ENCODE measurements around the gene LHFPL2.

Gene LHFPL2

DNA sequence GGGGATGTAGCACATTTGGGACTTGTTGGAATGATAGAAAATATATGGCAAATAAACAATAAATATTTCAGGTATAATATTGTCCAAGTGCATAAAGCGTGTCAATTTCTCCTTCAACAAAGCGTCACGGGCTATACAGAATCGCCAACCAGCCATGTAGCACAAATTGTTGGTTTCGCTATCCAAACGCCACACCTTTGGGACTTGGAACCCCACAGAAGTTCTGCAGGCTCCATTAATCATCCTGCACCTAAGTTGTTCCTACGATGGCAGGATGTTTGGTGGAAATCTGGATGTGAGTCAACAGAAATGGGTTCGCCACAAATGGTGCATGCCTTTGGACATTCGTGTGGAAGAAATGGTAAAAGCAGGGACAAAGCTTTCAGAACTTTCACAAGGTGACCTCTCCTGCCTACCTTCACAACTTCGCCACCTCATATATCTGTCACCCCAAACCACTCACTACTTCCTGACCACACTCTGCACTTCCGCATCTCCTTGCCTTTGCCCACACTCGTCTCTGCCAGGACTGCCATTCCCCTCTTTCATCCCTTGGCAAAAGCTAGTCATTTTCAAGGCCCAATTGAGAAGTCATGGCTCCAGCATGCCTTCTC is 95.7 kb downstream of the LHFPL2 start:
- FAIRE-seq (no peak), DNase-seq (ENCODE audit: insufficient read length, low spot score) (no peak)

DNA sequence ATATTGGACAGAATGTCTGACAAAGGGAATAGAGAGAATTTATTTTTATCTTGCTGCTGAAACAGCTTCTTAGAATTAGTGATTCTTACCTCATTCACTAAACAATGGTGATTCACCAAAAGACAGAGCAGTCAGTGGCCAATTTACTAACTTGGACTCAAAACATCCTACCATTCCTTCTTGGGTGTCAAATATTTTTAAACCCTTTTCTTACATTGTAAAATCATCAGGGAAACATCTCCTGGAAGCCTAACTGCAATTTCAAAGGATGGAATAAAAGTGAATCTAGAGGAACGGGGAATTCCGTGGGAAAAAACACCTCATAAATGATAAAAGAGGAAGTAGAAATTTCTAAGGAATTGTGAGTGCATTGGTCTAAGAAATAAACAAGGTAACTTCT is 97.7 kb downstream of the LHFPL2 start:
- DNase-seq (ENCODE audit: insufficient read length, low spot score): no peak
- FAIRE-seq: no peak

DNA sequence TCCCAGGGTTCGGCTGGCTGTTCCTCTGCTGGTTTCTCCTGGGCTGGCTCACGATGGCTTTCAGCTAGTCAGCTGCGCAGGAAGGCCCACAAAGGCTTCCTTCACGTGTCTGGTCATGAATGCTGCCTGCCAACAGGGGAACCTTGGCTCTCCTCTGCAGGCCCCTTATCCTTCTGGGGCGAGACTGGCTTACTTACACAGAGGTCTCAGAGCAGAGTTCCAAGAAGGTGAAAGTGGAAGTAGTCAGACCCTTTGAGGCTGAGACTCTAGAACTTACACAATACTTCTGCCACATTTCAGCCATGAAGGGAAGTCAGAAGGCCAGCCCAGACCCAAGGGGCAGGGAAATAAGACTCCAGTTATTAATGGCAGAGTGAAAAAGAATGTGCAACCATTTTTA is 99.5 kb downstream of the LHFPL2 start:
- FAIRE-seq (peak; percentile 44), DNase-seq (ENCODE audit: insufficient read length, low spot score) (no peak)

GRCh38 chr5:78547731-78548615 is 100.6 kb downstream of the LHFPL2 start:
- no peak for DNase-seq (ENCODE audit: insufficient read length, low spot score)
- FAIRE-seq: no peak

DNA sequence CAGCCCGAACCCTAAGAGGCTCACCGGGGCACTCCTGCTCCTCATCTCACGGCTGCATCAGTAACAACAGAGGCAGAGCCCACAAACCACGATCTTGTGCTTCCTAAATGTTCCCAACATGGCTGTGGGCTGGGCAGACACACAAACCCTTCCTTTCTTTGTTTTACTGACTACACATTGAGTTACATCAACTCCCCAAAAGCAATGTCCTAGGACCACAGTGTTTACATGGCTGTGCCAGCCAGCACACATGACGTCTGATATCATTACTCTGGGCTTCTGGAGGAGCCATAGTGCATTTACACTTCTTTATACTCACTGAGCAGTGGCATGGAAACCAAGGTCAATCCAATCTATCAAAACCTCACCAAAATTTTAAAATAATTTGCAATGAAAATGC is 101.4 kb downstream of the LHFPL2 start:
- DNase-seq (ENCODE audit: insufficient read length, low spot score): no peak
- no peak for FAIRE-seq

GRCh38 chr5:78546276-78546996 is 102.1 kb downstream of the LHFPL2 start:
- DNase-seq (ENCODE audit: insufficient read length, low spot score) (no peak), FAIRE-seq (peak; percentile 52)

DNA sequence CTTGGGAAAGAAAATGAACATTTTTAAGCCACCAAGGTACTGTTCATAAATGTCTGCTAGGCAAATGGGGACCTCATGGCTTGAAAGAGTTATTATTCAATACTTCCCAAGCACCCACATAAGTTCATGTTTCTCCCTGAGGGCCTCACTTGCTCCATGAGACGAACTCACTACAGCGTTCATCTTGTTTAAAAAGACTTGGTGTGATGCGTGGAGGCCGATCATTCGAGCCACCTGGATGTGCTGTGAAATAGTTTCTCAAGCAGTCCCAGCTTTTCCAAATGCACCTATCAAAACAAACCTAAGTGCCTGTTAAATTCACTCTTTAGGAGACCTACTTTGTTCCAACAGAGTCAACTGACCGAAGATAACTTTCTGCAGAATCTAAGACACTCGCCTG is 103.2 kb downstream of the LHFPL2 start:
- no peak for DNase-seq (ENCODE audit: insufficient read length, low spot score)
- FAIRE-seq: no peak

- no peak for FAIRE-seq
- no peak for DNase-seq (ENCODE audit: insufficient read length, low spot score)
These were observed 103.9 kb downstream of the LHFPL2 start for GRCh38 chr5:78544561-78545201.

GRCh38 chr5:78543916-78544315 is 104.7 kb downstream of the LHFPL2 start:
- FAIRE-seq: no peak
- DNase-seq (ENCODE audit: insufficient read length, low spot score): no peak

- FAIRE-seq (no peak), DNase-seq (ENCODE audit: insufficient read length, low spot score) (no peak)
These were observed 105.3 kb downstream of the LHFPL2 start for GRCh38 chr5:78543292-78543691.

- DNase-seq (ENCODE audit: insufficient read length, low spot score): no peak
- FAIRE-seq: no peak
These were observed 106.2 kb downstream of the LHFPL2 start for GRCh38 chr5:78542321-78542840.

DNA sequence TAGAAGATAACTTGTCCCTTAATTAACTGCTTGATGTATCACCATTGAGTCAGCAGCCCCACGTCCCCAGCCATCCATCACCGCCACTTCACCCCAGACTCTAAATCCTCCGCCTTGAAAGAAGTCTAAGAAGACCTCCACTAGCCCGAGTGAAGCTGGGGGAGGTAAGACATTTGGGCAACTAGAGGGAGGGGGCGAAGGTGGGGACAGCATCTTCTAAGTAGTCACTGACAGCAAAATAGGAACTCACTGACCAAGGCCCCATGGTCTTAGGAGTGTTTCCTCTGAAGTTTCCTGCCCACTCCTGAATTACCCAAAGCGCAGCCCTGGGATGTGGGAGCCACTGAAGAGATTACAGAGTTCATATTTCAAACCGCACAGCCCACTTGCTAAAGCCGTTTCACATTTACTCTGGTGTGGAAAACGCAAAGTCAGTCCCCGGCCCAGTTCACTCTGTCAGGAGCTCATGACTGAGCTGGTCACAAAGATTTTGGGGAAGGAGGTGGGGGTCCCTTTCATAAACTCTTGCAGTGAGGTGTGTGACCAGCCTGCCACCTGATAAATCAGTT is 107.4 kb downstream of the LHFPL2 start:
- FAIRE-seq: no peak
- DNase-seq (ENCODE audit: insufficient read length, low spot score): no peak

- no peak for DNase-seq (ENCODE audit: insufficient read length, low spot score)
- FAIRE-seq: no peak
These were observed 108.1 kb downstream of the LHFPL2 start for GRCh38 chr5:78540335-78541085.

DNA sequence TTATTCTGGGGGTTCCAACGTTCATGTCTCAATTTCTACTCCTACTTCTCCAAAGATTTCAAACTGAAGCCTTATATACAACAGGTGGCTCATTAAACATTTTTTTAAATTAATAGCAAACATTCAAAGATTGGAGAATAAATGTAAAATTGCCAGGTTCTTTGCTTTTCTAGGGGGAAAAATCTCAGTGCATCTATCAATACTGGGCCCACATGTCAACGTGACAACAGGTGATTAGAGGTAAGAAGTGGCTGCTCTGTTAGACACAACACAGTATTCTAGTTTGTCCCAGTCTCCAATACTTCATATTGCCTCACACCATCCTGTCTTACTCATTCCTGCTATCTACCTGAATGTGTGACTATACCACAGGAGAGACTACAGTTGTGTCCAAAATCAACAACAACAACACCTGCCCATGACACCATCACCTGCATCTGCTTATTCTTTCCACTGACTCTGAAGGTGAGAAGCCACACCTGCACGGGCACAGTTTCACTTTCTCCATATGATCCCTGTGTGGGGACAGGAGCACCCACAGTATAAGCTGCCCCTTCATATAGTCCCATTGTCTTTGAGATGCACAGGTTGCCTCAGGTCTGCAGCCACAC is 110.2 kb downstream of the LHFPL2 start:
- DNase-seq (ENCODE audit: insufficient read length, low spot score) (no peak), FAIRE-seq (no peak)

DNA sequence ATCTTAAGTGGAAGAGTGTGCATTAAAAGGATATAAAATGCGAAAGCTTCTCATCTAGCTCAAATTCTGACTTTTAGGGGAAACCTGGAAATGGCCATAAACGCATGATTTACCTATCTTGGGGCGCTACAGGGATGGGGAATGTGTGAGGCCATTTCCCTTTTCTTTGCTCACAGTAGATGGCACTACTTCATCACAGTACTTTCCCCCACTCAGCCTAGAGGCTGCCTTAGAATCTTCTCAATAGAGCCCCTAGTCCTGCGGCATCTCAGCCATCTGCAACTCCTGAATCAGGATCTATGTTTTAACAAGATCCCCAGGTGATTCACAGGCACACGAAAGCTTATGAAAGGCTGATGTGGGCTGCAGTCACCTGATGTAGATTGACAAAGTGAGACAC is 110.8 kb downstream of the LHFPL2 start:
- DNase-seq (ENCODE audit: insufficient read length, low spot score): peak; percentile 27
- FAIRE-seq: peak; percentile 26

GRCh38 chr5:78537411-78537810 is 111.2 kb downstream of the LHFPL2 start:
- no peak for DNase-seq (ENCODE audit: insufficient read length, low spot score)
- FAIRE-seq: no peak

- FAIRE-seq: no peak
These were observed 111.8 kb downstream of the LHFPL2 start for GRCh38 chr5:78536661-78537196.

GRCh38 chr5:78534905-78535200 is 113.7 kb downstream of the LHFPL2 start:
- FAIRE-seq: no peak
- DNase-seq (ENCODE audit: insufficient read length, low spot score): no peak

More at GRCh38 chr5:78536661-78537196, 111.8 kb downstream of the LHFPL2 start:
- no peak for DNase-seq (ENCODE audit: insufficient read length, low spot score)

- DNase-seq (ENCODE audit: insufficient read length, low spot score): no peak
- FAIRE-seq: no peak
These were observed 114.2 kb downstream of the LHFPL2 start for GRCh38 chr5:78534148-78534904.
